GM06990 (cell line): ENCODE data around the gene TRIM15.
"Not testable (repeated sequence)": the region's sequence is repeated elsewhere in the genome, so short reads cannot be mapped to it uniquely, and the experiment has no call there.

ENCODE experiments used
- DNase-seq: peaks from one replicate; pipeline ENCODE4 v3.0.0-alpha.2; 2011; ENCODE audit not compliant: insufficient read length; ENCODE audit errors: extremely low read depth
- H3K27me3 ChIP-seq: replicated peaks from 2 replicates; pipeline ENCODE4 v1.6.0; 2011; ENCODE audit warnings: low read length; ENCODE audit not compliant: control insufficient read depth, insufficient read depth
- H3K36me3 ChIP-seq: 2 replicates; pipeline ENCODE4 v1.5.1; 2011; ENCODE audit warnings: low read length; ENCODE audit not compliant: control insufficient read depth, insufficient read depth
- H3K4me3 ChIP-seq: replicated peaks from 2 replicates; pipeline ENCODE4 v1.5.1; 2011; ENCODE audit warnings: low read depth, mild to moderate bottlenecking, control low read depth, low read length
- TF ChIP-seq, protein P1 (sequence below): IDR thresholded peaks from 2 replicates; pipeline ENCODE4 v1.5.1; 2011; ENCODE audit warnings: low read length, control low read depth, mild to moderate bottlenecking, inconsistent platforms; ENCODE audit not compliant: insufficient read depth, poor library complexity, severe bottlenecking

The TRIM15 gene

DNA sequence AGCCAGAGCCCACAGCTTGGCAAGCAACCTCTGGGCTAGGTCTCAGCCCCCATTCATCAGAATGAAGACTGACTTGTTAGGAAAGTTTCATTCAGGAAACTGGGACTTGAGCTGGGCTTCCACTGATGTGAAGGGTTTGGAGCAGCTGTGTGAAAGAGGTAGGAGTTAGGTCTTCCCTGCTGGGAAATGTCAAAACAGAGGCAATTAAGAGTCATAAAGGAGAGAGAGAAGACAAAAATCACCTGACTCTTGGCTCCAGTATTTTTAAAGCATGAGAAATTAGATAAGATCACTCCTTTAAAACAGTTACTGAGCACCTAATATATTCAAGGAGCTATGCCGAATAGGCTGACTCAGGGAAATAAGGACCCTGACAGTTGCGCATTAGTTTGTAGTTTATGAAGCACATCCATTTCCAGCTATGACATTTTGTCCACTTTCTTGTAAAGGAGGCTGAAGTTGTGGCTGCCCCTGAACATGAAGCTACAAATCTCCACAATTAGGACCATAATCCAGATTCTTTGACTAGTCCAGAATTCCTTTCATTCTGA, 31.3 kb upstream of the TRIM15 start:
- TF ChIP-seq, protein P1, sequence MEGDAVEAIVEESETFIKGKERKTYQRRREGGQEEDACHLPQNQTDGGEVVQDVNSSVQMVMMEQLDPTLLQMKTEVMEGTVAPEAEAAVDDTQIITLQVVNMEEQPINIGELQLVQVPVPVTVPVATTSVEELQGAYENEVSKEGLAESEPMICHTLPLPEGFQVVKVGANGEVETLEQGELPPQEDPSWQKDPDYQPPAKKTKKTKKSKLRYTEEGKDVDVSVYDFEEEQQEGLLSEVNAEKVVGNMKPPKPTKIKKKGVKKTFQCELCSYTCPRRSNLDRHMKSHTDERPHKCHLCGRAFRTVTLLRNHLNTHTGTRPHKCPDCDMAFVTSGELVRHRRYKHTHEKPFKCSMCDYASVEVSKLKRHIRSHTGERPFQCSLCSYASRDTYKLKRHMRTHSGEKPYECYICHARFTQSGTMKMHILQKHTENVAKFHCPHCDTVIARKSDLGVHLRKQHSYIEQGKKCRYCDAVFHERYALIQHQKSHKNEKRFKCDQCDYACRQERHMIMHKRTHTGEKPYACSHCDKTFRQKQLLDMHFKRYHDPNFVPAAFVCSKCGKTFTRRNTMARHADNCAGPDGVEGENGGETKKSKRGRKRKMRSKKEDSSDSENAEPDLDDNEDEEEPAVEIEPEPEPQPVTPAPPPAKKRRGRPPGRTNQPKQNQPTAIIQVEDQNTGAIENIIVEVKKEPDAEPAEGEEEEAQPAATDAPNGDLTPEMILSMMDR: no peak
- DNase-seq: no peak
- H3K36me3 ChIP-seq: no peaks in the 10 kb centered on the region
- H3K27me3 ChIP-seq: no peaks in the 10 kb centered on the region; the same call in 1 of the 2 replicates
- no peak overlapping the region for H3K4me3 ChIP-seq

DNA sequence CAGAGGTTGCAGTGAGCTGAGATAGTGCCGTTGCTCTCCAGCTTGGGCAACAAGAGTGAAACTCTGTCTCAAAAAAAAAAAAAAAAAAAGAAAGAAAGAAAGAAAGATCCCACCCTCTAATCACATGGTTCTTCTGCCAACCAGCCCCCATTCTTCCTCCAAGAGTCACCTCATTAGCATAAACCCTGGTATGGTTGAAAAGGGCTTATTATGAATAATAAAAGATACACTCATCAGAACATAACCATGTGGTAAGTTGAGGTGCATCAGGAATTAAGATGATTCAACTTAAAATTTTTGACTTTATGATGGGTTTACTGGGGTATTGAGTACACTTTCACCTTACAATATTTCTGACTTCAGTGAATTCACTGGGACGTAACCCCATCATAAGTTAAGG, 28.2 kb upstream of the TRIM15 start:
- TF ChIP-seq, protein P1: no peak
- no peak for DNase-seq
- Histone ChIP-seq H3K4me3 (no peak overlapping the region), H3K36me3 (no peaks in the 10 kb centered on the region), H3K27me3 (no peaks in the 10 kb centered on the region)

GRCh38 chr6:30135757-30136156, 27.6 kb upstream of the TRIM15 start, which contains the start of gene TRIM40:
TRIM40 (plus strand) TSS chr6:30136140; CDS start chr6:30137037, 897 bp downstream.
- no peak for DNase-seq
- TF ChIP-seq, protein P1: no peak
- H3K36me3 ChIP-seq: no peaks in the 10 kb centered on the region
- H3K4me3 ChIP-seq: no peak within 1 kb of the TSS
- H3K27me3 ChIP-seq: no peaks in the 10 kb centered on the region

GRCh38 chr6:30136570-30137286, 26.6 kb upstream of the TRIM15 start:
- Histone ChIP-seq H3K4me3 (no peak overlapping the region), H3K27me3 (no peaks in the 10 kb centered on the region), H3K36me3 (no peaks in the 10 kb centered on the region)
- TF ChIP-seq, protein P1: no peak
- no peak for DNase-seq

GRCh38 chr6:30140240-30140639, 23.1 kb upstream of the TRIM15 start:
- not testable (repeated sequence) for H3K4me3 ChIP-seq, H3K27me3 ChIP-seq, DNase-seq, H3K36me3 ChIP-seq

GRCh38 chr6:30142665-30143064, 20.7 kb upstream of the TRIM15 start:
- H3K27me3 ChIP-seq: no peaks in the 10 kb centered on the region; the same call in 1 of the 2 replicates
- H3K36me3 ChIP-seq: no peaks in the 10 kb centered on the region
- no peak for DNase-seq
- H3K4me3 ChIP-seq: no peak overlapping the region
- TF ChIP-seq, protein P1: no peak
